Fibroblast of villous mesenchyme (primary cell): Measurements from ENCODE around the gene TTK. TPM values are rescaled to one million over a fixed set of nuclear protein-coding genes. Genes with fewer than 3 reads are reported as not detected.
"Not testable (repeated sequence)": the region's sequence is repeated elsewhere in the genome, so short reads cannot be mapped to it uniquely, and the experiment has no call there.

ENCODE experiments used
- DNase-seq: peaks from one replicate; pipeline ENCODE4 v3.0.0-alpha.2; 2010; ENCODE audit warnings: low read depth
- H3K4me3 ChIP-seq: 2 replicates; pipeline ENCODE4 v1.5.1; 2011; ENCODE audit warnings: low read depth, mild to moderate bottlenecking, low read length
- total RNA-seq: library from RNA; depleted of rRNA; stranded (reverse); fragments of >200 nt; gene quantifications from 2 replicates; pipeline ENCODE4 v1.2.3, GENCODE V29; 2012
- TF ChIP-seq, protein P1 (sequence below): IDR thresholded peaks from 2 replicates; pipeline ENCODE4 v1.5.1; 2012; ENCODE audit warnings: low read depth, mild to moderate bottlenecking, low read length; ENCODE audit not compliant: insufficient read depth

TTK gene
- total RNA-seq, 1 donor = 27.6 TPM

DNA sequence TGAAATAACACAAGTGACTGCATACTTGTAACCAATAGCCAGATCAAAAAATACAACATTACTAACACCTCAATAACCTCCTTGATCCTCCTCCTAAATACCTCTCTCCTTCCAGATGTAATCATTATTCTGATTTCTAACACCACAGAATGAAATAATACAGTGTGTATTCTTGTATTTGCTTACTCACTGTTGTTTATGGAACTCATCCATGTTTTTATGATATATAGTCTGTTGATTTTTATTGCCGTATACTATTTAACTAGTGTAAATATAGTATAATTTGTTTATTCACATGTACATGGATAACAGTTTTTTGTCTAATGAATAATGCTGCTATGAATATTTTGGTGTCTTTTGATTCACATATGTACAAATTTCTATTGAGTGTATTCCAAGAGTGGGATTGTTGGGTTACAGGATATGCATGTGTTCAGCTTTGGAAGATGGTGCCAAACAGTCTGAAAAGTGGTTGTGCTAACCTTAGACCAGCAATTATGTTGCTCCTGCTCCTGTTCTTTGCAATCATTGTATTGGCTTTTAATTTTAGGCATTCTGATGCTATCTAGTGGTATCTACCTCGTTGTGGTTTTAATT lies 11.5 kb downstream of the TTK start:
- DNase-seq = no peak
- no peak overlapping the region for H3K4me3 ChIP-seq
- TF ChIP-seq, protein P1, sequence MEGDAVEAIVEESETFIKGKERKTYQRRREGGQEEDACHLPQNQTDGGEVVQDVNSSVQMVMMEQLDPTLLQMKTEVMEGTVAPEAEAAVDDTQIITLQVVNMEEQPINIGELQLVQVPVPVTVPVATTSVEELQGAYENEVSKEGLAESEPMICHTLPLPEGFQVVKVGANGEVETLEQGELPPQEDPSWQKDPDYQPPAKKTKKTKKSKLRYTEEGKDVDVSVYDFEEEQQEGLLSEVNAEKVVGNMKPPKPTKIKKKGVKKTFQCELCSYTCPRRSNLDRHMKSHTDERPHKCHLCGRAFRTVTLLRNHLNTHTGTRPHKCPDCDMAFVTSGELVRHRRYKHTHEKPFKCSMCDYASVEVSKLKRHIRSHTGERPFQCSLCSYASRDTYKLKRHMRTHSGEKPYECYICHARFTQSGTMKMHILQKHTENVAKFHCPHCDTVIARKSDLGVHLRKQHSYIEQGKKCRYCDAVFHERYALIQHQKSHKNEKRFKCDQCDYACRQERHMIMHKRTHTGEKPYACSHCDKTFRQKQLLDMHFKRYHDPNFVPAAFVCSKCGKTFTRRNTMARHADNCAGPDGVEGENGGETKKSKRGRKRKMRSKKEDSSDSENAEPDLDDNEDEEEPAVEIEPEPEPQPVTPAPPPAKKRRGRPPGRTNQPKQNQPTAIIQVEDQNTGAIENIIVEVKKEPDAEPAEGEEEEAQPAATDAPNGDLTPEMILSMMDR = no peak

- DNase-seq = no peak
- H3K4me3 ChIP-seq = no peak overlapping the region
- TF ChIP-seq, protein P1 = no peak
Observed at GRCh38 chr6:80020381-80021120, 16.1 kb downstream of the TTK start.

- H3K4me3 ChIP-seq = no peak overlapping the region
- TF ChIP-seq, protein P1 = no peak
- no peak for DNase-seq
Observed at GRCh38 chr6:80021131-80021530, 16.7 kb downstream of the TTK start.

GRCh38 chr6:80021591-80021990 lies 17.1 kb downstream of the TTK start:
- H3K4me3 ChIP-seq = no peak overlapping the region
- DNase-seq = peak; percentile 10
- TF ChIP-seq, protein P1 = no peak

DNA sequence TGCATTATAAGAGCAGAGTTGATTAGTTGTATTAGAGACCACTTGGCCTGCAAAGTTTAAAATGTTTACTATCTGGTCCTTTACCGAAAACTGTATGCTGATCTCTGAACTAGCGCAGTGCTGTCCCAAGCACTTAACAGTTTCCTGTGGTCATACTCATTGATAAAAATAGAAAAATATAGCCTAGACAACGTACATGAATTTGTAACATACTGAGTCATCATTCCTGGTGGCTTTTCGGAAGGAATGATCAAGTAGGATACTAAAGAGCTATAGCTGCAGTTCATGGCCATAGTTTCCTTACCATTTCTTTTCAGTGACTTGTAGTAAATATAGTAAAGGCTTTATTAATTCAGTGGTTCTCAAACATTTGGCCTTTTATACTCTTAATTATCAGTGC lies 18.4 kb downstream of the TTK start:
- TF ChIP-seq, protein P1 = no peak
- peak; percentile 85 for DNase-seq

DNA sequence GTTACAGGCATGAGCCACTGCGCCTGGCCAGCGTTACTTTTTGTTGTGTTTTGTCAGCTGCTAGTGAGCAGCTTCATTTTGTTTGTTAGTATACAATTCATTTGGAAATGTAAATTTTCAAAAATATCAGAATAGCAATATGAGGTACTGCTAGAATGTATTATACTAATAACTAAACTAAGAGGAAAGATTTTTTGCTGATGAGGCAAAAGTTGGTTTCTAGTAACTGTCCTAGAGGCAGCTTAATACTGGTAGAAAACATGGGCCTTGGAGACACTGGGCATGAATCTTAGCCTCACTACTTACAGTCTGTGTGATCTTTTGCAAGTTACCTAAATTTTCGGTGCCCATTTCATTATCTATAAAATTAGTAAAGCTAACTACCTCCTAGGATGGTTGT lies 24.1 kb downstream of the TTK start:
- no peak for DNase-seq
- TF ChIP-seq, protein P1 = no peak

More for the DNA sequence above, 18.4 kb downstream of the TTK start:
- H3K4me3 ChIP-seq = no peak overlapping the region

DNA sequence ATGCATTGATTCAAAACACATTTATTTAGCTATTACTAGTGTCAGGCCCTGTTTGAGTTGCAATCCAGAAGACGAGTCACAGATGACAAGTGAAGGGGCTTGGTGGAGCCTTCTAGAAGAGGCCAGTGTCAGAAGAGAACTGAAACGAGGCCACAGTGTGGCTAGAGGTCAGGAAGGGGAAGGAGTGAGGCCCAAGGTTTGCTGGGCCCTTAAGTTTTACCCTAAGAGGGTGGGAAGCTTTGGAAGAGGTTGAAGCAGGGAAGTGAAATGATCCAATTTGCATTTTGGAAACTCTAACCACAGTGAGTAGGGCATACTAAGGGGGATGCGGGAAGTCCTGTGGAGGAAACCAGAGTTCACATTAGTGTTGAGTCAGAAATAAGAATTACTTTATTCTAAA lies 25.0 kb downstream of the TTK start:
- TF ChIP-seq, protein P1 = no peak
- H3K4me3 ChIP-seq = no peak overlapping the region
- DNase-seq = no peak

More for the DNA sequence above, 24.1 kb downstream of the TTK start:
- no peak overlapping the region for H3K4me3 ChIP-seq

DNA sequence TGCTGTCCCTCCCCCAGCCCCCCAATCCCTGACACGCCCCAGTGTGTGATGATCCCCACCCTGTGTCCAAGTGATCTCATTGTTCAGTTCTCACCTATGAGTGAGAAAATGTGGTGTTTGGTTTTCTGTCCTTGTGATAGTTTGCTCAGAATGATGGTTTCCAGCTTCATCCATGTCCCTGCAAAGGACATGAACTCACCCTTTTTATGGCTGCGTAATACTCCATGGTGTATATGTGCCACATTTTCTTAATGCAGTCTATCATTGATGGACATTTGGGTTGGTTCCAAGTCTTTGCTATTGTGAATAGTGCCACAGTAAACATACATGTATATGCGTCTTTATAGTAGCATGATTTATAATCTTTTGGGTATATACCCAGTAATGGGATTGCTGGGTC lies 43.8 kb downstream of the TTK start:
- DNase-seq, H3K4me3 ChIP-seq: not testable (repeated sequence)
